Stimulated activated CD8-positive, alpha-beta memory T cell treated with anti-CD3 and anti-CD28 coated beads, Interleukin-4, amount 100 ng/mL, for 1 hour (primary cell): Measurements from ENCODE around the gene COMTD1.
"Not testable (repeated sequence)": the region's sequence is repeated elsewhere in the genome, so short reads cannot be mapped to it uniquely, and the experiment has no call there.

Source experiments
- DNase-seq, 2 donors: peaks; one replicate each; pipeline ENCODE4 v3.0.0-alpha.2; 2020; ENCODE audit warnings: low read depth in 2 of 2, low spot score in 1 of 2

The COMTD1 gene

GRCh38 chr10:75195035-75195763, 40.6 kb downstream of the COMTD1 start:
- no peak for DNase-seq

- DNase-seq, result not testable (repeated sequence)
These were observed 41.1 kb downstream of the COMTD1 start for GRCh38 chr10:75194625-75195024.

- DNase-seq, result no peak
These were observed 43.8 kb downstream of the COMTD1 start for GRCh38 chr10:75191821-75192568.

GRCh38 chr10:75189266-75190096, 46.3 kb downstream of the COMTD1 start:
- no peak for DNase-seq

GRCh38 chr10:75188522-75188921, 47.2 kb downstream of the COMTD1 start:
- not testable (repeated sequence) for DNase-seq

- DNase-seq, result peak; percentile 20 to 56
These were observed 47.8 kb downstream of the COMTD1 start for GRCh38 chr10:75187961-75188426.

- no peak for DNase-seq
These were observed 49.4 kb downstream of the COMTD1 start for GRCh38 chr10:75186310-75186709.
